Thymus (tissue), 11 donors: ENCODE data around the gene STIMATE. TPM values are rescaled to one million over a fixed set of nuclear protein-coding genes. Genes with fewer than 3 reads are reported as not detected.

ENCODE experiments used
- DNase-seq, 9 donors: peaks; one replicate each; pipeline ENCODE4 v3.0.0-alpha.2; 2013; ENCODE audit warnings: low spot score in 9 of 9, low read depth in 6 of 9, missing footprints in 1 of 9
- H3K27ac ChIP-seq, 2 donors: one replicate each; pipeline ENCODE4 v1.5.1; 2013; ENCODE audit warnings: control low read depth in 1 of 2, low read depth in 1 of 2, low read length in 1 of 2, mild to moderate bottlenecking in 1 of 2, moderate library complexity in 1 of 2
- H3K27me3 ChIP-seq, 2 donors: one replicate each; pipeline ENCODE4 v1.5.1; 2013; ENCODE audit warnings: low read length in 1 of 2; ENCODE audit not compliant: control insufficient read depth in 2 of 2, insufficient read depth in 1 of 2
- H3K36me3 ChIP-seq, 2 donors: one replicate each; pipeline ENCODE4 v1.5.1; 2013; ENCODE audit warnings: low read length in 1 of 2, mild to moderate bottlenecking in 1 of 2, moderate library complexity in 1 of 2; ENCODE audit not compliant: control insufficient read depth in 2 of 2, insufficient read depth in 2 of 2
- H3K4me1 ChIP-seq, 2 donors: one replicate each; pipeline ENCODE4 v1.5.1; 2013; ENCODE audit warnings: low read length in 2 of 2; ENCODE audit not compliant: control insufficient read depth in 2 of 2, insufficient read depth in 2 of 2
- H3K4me3 ChIP-seq, 2 donors: one replicate each; pipeline ENCODE4 v1.5.1; 2013; ENCODE audit warnings: low read length in 2 of 2, control low read depth in 1 of 2, mild to moderate bottlenecking in 1 of 2
- H3K9me3 ChIP-seq, 2 donors: one replicate each; pipeline ENCODE4 v1.5.1; 2013; ENCODE audit warnings: low read length in 1 of 2, mild to moderate bottlenecking in 1 of 2; ENCODE audit not compliant: control insufficient read depth in 2 of 2, insufficient read depth in 1 of 2
- WGBS: extraction: QIAGEN DNeasy Blood & Tissue Kit; methylation state at CpG from one replicate; pipeline ENCODE4 v1.1.7; 2013; 5-methylcytosine and 5-hydroxymethylcytosine counted together
- polyA plus RNA-seq: library from polyadenylated mRNA; stranded (reverse); fragments of 200-250 nt; gene quantifications from one replicate; pipeline ENCODE4 v1.2.3, GENCODE V29; 2013
- total RNA-seq: library from RNA; stranded (reverse); fragments of 120-200 nt; gene quantifications from one replicate; pipeline ENCODE4 v1.2.4, GENCODE V29; 2013
- donor health status: healthy.

The STIMATE gene
- total and polyA plus RNA-seq, 2 donors = 7.5 to 9.2 TPM

DNA sequence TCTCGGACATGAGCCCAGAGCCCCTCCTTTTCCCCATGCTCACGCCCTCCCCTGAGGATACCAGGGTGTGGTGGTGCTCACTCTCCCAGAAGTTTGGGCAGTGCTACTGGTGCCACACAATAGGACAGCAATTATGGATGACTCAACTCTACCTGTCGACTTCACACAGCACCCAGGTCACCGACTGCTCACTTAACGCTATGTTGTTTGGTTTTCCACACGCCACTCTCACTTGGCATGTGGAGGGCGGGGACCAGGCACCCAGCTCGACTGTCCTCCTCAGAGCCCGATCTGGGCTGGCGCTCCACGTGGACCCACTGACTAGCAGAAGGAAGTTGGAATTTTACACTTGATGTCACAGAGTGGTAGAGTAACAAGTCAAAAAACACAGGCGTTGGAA is 30.9 kb downstream of the STIMATE start:
- WGBS = 98% methylated on average over 12 of the region's 12 CpGs
- H3K9me3 ChIP-seq = peaks cover 1 to 25% of the 10 kb centered on the region in 2 donors
- no peak for DNase-seq
- H3K27ac ChIP-seq = no peak overlapping the region
- peaks cover 7 to 19% of the 10 kb centered on the region in 2 donors for H3K4me1 ChIP-seq
- no peak overlapping the region for H3K4me3 ChIP-seq
- peaks cover 12 to 17% of the 10 kb centered on the region in 2 donors for H3K36me3 ChIP-seq
- no peaks in the 10 kb centered on the region for H3K27me3 ChIP-seq

DNA sequence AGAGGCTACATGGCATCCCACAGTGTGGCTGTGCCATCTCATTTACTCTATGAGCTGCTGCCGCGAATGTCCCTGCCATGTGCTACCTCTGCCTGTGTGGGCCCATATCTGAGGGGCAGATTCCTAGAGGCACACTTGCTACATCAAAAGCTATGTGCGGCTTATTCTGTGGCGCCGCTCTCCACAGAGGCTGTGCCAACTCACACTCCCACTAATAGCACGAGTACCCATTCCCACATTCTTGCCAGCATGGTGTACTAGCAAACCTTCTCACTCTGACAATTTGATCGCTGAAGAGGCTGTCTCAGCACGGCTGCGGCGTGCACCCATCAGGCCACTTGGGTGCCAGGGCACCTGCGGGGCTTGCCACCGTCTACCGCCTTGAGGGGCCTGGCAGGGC is 31.4 kb downstream of the STIMATE start:
- peaks cover 12 to 19% of the 10 kb centered on the region in 2 donors for H3K36me3 ChIP-seq
- 98% methylated on average over 13 of the region's 13 CpGs for WGBS
- H3K27ac ChIP-seq = no peak overlapping the region

DNA sequence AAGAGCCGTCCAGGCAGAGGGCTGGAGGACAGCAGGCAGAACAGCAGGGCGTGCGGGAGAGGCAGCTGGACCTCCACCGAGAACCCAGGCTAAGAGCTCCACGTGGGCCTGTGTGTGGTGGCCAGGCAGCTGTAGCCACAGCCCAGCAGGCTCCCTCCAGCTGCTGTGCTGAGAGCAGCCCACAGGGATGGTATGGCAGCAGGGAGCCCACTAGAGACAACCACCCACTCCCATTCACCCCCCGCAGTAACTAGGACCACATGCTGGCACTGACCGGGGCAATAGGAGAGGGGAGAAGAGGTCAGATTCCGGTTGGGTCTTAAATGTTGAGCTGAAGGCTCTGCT is 37.0 kb downstream of the STIMATE start:
- Histone ChIP-seq H3K9me3 (peaks cover 0 to 13% of the 10 kb centered on the region in 2 donors), H3K4me3 (no peak overlapping the region), H3K36me3 (peaks cover 4 to 19% of the 10 kb centered on the region in 2 donors), H3K27me3 (no peaks in the 10 kb centered on the region), H3K27ac (no peak overlapping the region), H3K4me1 (peaks cover 0 to 5% of the 10 kb centered on the region in 2 donors)
- DNase-seq = no peak
- 98% methylated on average over 8 of the region's 8 CpGs for WGBS

More for the DNA sequence above, 31.4 kb downstream of the STIMATE start:
- Histone ChIP-seq H3K27me3 (no peaks in the 10 kb centered on the region), H3K4me1 (peaks cover 7 to 18% of the 10 kb centered on the region in 2 donors), H3K4me3 (no peak overlapping the region), H3K9me3 (peaks cover 1 to 25% of the 10 kb centered on the region in 2 donors)
- DNase-seq = no peak

DNA sequence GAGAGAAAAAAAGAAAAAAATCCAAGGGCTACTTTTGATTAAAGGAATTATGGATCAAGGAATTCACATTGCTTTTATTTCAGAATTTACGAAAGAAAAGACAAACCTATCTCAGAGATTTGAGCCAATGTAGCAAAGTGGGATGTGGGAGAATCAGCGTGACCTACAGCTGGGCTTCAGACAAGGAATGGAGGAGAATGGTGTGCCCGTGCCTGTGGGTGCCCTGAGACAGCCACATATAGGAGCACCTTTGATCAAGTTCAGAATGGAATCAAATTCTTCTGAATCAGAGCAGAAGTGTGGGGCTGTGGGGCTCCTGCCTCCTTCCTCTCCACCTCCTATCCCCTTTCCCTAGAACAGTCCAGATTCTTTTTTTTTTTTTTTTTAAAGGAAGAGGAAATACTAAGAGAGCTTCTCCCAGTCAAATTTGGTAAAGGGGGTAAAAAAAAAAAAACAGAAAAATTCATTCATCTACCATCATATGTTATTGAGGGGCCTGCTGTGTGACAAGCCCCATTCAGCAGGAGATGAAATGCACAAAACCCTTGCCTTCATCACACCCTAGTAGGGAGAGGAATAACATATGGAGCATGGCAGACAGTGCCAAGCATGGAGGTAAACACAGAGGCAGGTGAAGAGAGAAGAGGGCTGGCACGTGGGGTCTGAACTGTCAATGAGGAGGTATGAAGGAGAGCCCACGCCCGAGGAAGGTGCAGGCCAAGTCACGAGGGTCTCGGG is 37.5 kb downstream of the STIMATE start:
- WGBS = 98% methylated on average over 8 of the region's 8 CpGs
- no peaks in the 10 kb centered on the region for H3K27me3 ChIP-seq
- peaks cover 4 to 20% of the 10 kb centered on the region in 2 donors for H3K36me3 ChIP-seq
- no peak overlapping the region for H3K27ac ChIP-seq
- H3K4me3 ChIP-seq = no peak overlapping the region
- H3K4me1 ChIP-seq = peaks cover 0 to 5% of the 10 kb centered on the region in 2 donors
- no peak for DNase-seq
- peaks cover 0 to 9% of the 10 kb centered on the region in 2 donors for H3K9me3 ChIP-seq

DNA sequence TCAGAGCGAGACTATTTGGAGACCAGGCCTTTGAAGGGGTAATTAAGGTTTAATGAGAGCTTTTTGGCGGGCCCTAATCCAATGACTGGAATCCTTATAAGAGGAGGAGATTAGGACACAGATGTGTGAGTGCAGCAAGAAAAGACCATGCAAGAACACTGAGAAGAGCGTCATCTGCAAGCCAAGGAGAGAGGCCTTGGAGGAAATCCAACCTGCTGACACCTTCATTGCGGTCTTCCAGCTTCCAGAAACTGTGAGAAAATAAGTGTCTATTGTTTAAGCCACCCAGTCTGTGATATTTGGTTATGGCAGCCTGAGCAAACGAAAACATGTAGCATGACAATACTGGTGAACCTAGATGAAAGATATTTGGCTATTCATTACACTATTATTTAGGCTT is 39.5 kb downstream of the STIMATE start:
- H3K27me3 ChIP-seq = no peaks in the 10 kb centered on the region
- peaks cover 0 to 5% of the 10 kb centered on the region in 2 donors for H3K4me1 ChIP-seq
- 87% methylated on average over 5 of the region's 5 CpGs for WGBS
- no peak overlapping the region for H3K4me3 ChIP-seq
- no peaks in the 10 kb centered on the region for H3K9me3 ChIP-seq
- H3K36me3 ChIP-seq = peaks cover 13 to 39% of the 10 kb centered on the region in 2 donors
- DNase-seq = no peak
- no peak overlapping the region for H3K27ac ChIP-seq

- Histone ChIP-seq H3K4me3 (no peak overlapping the region), H3K9me3 (no peaks in the 10 kb centered on the region), H3K27me3 (no peaks in the 10 kb centered on the region), H3K4me1 (peaks cover 0 to 5% of the 10 kb centered on the region in 2 donors), H3K27ac (no peak overlapping the region), H3K36me3 (peaks cover 17 to 47% of the 10 kb centered on the region in 2 donors)
- 92% methylated on average over 3 of the region's 3 CpGs for whole genome bisulfite sequencing
- no peak for DNase-seq
These were observed 40.2 kb downstream of the STIMATE start for GRCh38 chr3:52857133-52857532.

DNA sequence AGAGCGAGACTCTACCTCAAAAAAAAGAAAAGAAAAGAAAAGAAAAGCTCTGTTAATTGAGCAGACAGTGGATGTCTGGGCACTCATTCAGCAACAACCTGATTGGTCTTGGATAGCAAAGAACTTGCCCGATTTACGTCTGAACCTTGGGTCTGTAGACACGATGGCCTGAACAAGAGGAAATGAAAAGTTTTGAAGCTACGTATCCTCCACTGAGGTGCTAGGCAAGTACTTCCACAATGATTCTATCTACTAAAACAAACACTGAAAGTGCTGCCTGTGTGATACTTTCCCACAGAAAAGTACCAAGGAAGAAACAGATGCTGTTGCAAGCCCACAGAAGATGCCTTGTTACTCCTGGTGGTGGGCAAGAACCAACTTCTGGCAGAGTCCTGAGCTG is 40.7 kb downstream of the STIMATE start:
- Histone ChIP-seq H3K4me3 (no peak overlapping the region), H3K4me1 (peaks cover 0 to 9% of the 10 kb centered on the region in 2 donors), H3K9me3 (no peaks in the 10 kb centered on the region), H3K36me3 (peaks cover 22 to 51% of the 10 kb centered on the region in 2 donors), H3K27me3 (no peaks in the 10 kb centered on the region), H3K27ac (no peak overlapping the region)
- no peak for DNase-seq
- 98% methylated on average over 5 of the region's 5 CpGs for WGBS

DNA sequence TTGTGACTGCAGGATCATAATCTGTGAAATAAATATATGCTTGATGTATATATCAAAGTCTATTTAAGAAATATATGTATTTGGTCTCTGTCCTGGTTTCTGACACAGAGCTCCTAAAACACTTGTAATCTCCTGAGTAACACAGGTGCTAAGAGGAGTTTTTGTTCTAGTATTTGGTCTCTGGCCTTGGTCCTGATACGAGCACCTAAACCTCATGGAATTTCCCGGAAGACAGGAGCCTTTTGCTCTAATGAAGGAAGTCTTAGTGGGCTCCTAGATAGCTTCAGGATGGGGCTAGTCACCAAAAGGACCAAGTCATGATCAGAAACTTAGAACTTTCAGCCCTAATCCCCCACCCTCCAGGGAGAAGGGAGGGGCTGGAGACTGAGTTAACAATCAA is 43.3 kb downstream of the STIMATE start:
- H3K4me1 ChIP-seq = peaks cover 0 to 23% of the 10 kb centered on the region in 2 donors
- 97% methylated on average over 2 of the region's 2 CpGs for WGBS
- no peak overlapping the region for H3K27ac ChIP-seq
- no peaks in the 10 kb centered on the region for H3K9me3 ChIP-seq
- no peak overlapping the region for H3K4me3 ChIP-seq
- DNase-seq = no peak
- H3K27me3 ChIP-seq = no peaks in the 10 kb centered on the region
- peaks cover 42 to 65% of the 10 kb centered on the region in 2 donors for H3K36me3 ChIP-seq

GRCh38 chr3:52852419-52852818 is 44.9 kb downstream of the STIMATE start:
- no peaks in the 10 kb centered on the region for H3K27me3 ChIP-seq
- H3K4me3 ChIP-seq = no peak overlapping the region
- no peak overlapping the region for H3K27ac ChIP-seq
- H3K4me1 ChIP-seq = peaks cover 0 to 39% of the 10 kb centered on the region in 2 donors
- H3K9me3 ChIP-seq = peaks cover 0 to 3% of the 10 kb centered on the region in 2 donors
- 97% methylated on average over 2 of the region's 2 CpGs for WGBS
- H3K36me3 ChIP-seq = peaks cover 57 to 79% of the 10 kb centered on the region in 2 donors
- no peak for DNase-seq
